OCI-LY7 (cell line): ENCODE results near the gene PCDH1. TPM values are rescaled to one million over a fixed set of nuclear protein-coding genes. Genes with fewer than 3 reads are reported as not detected.

Source experiments
- BruUV-seq: library from RNA; stranded (reverse); fragments of 400-500 nt; replicated peaks from 2 replicates; lab custom pipeline; 2021; lab: Mats Ljungman, UMichigan
- CTCF ChIA-PET: fragments of 300-600 bp; sonication (Branson Sonifier 250); formaldehyde crosslinking; loops from one replicate; lab custom pipeline; 2022; ENCODE audit warnings: antibody characterized with exemption; ENCODE audit not compliant: unreplicated experiment; lab: Charles Lee
- POLR2A ChIA-PET: fragments of 300-600 bp; sonication (Branson Sonifier 250); formaldehyde crosslinking; loops from one replicate; lab custom pipeline; 2022; ENCODE audit warnings: antibody characterized with exemption; lab: Charles Lee
- DNase-seq: peaks from one replicate; pipeline ENCODE4 v3.0.0-alpha.2; 2015; ENCODE audit warnings: low spot score
- H2AFZ ChIP-seq: fragments of 200-600 bp; sonication (generic), shearing (Covaris generic); 2 replicates; pipeline ENCODE4 v1.6.1; 2014; ENCODE audit warnings: mild to moderate bottlenecking, antibody characterized with exemption, low read length, moderate library complexity
- H3K27ac ChIP-seq: fragments of 200-600 bp; sonication (generic); 2 replicates; pipeline ENCODE4 v1.5.1; 2014; ENCODE audit warnings: mixed run types, low read depth, mild to moderate bottlenecking, moderate library complexity, low read length, inconsistent platforms; ENCODE audit not compliant: poor library complexity, severe bottlenecking
- H3K36me3 ChIP-seq: fragments of 200-600 bp; sonication (generic); 2 replicates; pipeline ENCODE4 v1.6.1; 2014; ENCODE audit warnings: mild to moderate bottlenecking, antibody characterized with exemption, low read length, moderate library complexity, mixed read lengths; ENCODE audit not compliant: insufficient read depth
- H3K4me1 ChIP-seq: fragments of 200-600 bp; sonication (generic); 2 replicates; pipeline ENCODE4 v1.5.1; 2014; ENCODE audit warnings: mild to moderate bottlenecking, low read length; ENCODE audit not compliant: insufficient read depth, poor library complexity, severe bottlenecking
- H3K4me2 ChIP-seq: fragments of 200-600 bp; sonication (generic); 2 replicates; pipeline ENCODE4 v1.6.1; 2014; ENCODE audit warnings: mild to moderate bottlenecking, low read length
- H3K4me3 ChIP-seq: fragments of 200-600 bp; sonication (generic); 2 replicates; pipeline ENCODE4 v1.5.1; 2014; ENCODE audit warnings: mild to moderate bottlenecking, low read depth, low read length; ENCODE audit not compliant: poor library complexity, severe bottlenecking
- H3K79me2 ChIP-seq: fragments of 200-600 bp; sonication (generic); 2 replicates; pipeline ENCODE4 v1.6.1; 2016; ENCODE audit warnings: low read depth, mild to moderate bottlenecking, low read length, moderate library complexity, mixed read lengths; ENCODE audit not compliant: insufficient read depth
- H3K9me2 ChIP-seq: fragments of 200-600 bp; sonication (generic); 2 replicates; pipeline ENCODE4 v1.6.1; 2016; ENCODE audit warnings: mild to moderate bottlenecking, low read length, mixed read lengths; ENCODE audit not compliant: insufficient read depth
- H3K9me3 ChIP-seq: fragments of 200-600 bp; sonication (generic); 2 replicates; pipeline ENCODE4 v1.6.1; 2014; ENCODE audit warnings: mild to moderate bottlenecking, mixed run types, low read length, mixed read lengths
- H4K20me1 ChIP-seq: fragments of 200-600 bp; sonication (generic); 2 replicates; pipeline ENCODE4 v1.6.1; 2014; ENCODE audit warnings: mild to moderate bottlenecking, antibody characterized with exemption, low read length, moderate library complexity, mixed read lengths; ENCODE audit not compliant: insufficient read depth
- EZH2phosphoT487 ChIP-seq: fragments of 200-600 bp; sonication (generic); IDR thresholded peaks from 2 replicates; pipeline ENCODE4 v1.6.1; 2018; ENCODE audit warnings: low read depth, borderline replicate concordance, mild to moderate bottlenecking, mixed run types, antibody characterized with exemption, low read length, moderate library complexity, mixed read lengths
- intact Hi-C: fragments of 100-400 bp; cut with micrococcal nuclease; formaldehyde crosslinking; loops from one replicate; pipeline ENCODE4 v1.10.0; 2022; ENCODE audit not compliant: unreplicated experiment
- total RNA-seq, 2 experiments: library from RNA; depleted of rRNA in 1 of 2; stranded (reverse); fragments of >200 nt in 1 of 2; shearing (Covaris generic) in 1 of 2; gene quantifications; 2 replicates each; pipeline ENCODE4 v1.2.3, GENCODE V29; 2014 to 2022
- TF ChIP-seq, protein P1 (sequence below): fragments of 200-600 bp; sonication (generic); conservative IDR thresholded peaks from 2 replicates; pipeline ENCODE4 v1.5.1; 2014; ENCODE audit warnings: mild to moderate bottlenecking, antibody characterized with exemption, low read length, moderate library complexity, mixed read lengths

The PCDH1 gene
- total RNA-seq, 2 experiments from 2014 or later: not detected

DNA sequence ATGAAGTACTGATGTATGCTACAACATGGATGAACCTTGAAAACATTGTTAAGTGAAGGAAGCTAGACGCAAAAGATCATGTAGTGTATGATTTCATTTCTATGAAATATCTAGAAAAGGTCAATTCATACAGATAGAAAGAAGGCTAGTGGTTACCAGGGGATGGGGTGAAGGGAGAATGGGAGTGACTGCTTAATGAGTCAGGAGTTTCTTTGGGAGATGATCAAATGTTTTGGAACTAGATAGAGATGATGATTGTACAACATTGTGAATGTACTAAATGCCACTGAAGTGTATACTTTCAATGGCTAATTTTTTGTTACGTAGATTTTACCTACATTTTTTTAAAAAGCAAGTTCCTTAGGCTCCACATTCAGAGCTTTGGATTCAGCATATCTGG lies 30.6 kb upstream of the PCDH1 start:
- no peak overlapping the region for H2AFZ ChIP-seq
- H3K9me2 ChIP-seq: no peaks in the 10 kb centered on the region
- CTCF ChIA-PET: no interaction called here
- no peaks in the 10 kb centered on the region for H3K36me3 ChIP-seq
- H3K9me3 ChIP-seq: no peaks in the 10 kb centered on the region
- POLR2A ChIA-PET: no interaction called here
- TF ChIP-seq EZH2phosphoT487: no peak
- TF ChIP-seq, protein P1, sequence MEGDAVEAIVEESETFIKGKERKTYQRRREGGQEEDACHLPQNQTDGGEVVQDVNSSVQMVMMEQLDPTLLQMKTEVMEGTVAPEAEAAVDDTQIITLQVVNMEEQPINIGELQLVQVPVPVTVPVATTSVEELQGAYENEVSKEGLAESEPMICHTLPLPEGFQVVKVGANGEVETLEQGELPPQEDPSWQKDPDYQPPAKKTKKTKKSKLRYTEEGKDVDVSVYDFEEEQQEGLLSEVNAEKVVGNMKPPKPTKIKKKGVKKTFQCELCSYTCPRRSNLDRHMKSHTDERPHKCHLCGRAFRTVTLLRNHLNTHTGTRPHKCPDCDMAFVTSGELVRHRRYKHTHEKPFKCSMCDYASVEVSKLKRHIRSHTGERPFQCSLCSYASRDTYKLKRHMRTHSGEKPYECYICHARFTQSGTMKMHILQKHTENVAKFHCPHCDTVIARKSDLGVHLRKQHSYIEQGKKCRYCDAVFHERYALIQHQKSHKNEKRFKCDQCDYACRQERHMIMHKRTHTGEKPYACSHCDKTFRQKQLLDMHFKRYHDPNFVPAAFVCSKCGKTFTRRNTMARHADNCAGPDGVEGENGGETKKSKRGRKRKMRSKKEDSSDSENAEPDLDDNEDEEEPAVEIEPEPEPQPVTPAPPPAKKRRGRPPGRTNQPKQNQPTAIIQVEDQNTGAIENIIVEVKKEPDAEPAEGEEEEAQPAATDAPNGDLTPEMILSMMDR: no peak
- DNase-seq: no peak
- no TSS peak for BruUV-seq
- H3K79me2 ChIP-seq: no peaks in the 10 kb centered on the region
- no peak overlapping the region for H3K27ac ChIP-seq
- H3K4me1 ChIP-seq: peaks cover 5% of the 10 kb centered on the region
- H3K4me2 ChIP-seq: no peak overlapping the region
- intact Hi-C loops: no loop called here
- no peaks in the 10 kb centered on the region for H4K20me1 ChIP-seq
- no peak overlapping the region for H3K4me3 ChIP-seq

DNA sequence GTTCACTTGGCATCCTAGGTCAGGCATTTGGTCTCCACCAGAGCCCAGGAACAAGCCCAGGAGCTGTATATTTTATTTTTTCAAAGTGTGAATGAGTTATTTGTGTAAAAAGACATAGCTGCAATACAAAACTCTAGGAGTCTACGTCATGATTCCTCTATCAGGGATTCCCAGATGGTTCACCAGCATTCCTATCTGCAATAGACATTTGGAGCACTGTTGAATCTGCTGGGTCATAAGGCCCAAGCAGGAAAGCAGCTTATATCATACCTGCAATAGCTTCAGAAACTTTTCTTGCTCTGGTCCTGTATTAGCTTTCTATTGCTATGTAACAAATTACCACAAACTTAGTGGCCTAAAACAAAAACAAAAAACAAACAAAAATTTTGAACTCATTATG lies 28.8 kb upstream of the PCDH1 start:
- no TSS peak for BruUV-seq
- intact Hi-C loops: no loop called here

DNA sequence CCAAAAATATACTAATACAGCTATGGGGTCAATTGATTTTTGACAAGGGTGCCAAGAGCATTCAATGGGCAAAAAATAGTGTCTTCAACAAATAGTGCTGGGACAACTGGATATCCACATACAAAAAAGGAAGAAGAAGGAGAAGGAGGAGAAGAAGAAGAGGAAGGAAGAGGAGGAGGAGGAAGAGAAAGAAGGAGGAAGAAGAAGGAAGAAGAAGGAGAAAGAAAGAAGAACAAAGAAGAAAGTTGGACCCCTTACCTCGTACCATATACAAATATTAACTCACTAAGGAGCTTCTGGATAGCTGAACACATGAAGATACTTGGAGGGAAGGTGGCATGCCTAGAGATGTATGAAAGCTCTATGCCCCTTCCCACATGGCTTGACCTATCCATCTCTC lies 28.3 kb upstream of the PCDH1 start:
- Histone ChIP-seq H2AFZ (no peak overlapping the region), H3K36me3 (no peaks in the 10 kb centered on the region), H3K4me2 (no peak overlapping the region), H3K9me3 (no peaks in the 10 kb centered on the region), H3K9me2 (no peaks in the 10 kb centered on the region), H4K20me1 (no peaks in the 10 kb centered on the region), H3K27ac (no peak overlapping the region), H3K4me3 (no peak overlapping the region), H3K79me2 (no peaks in the 10 kb centered on the region), H3K4me1 (no peaks in the 10 kb centered on the region)
- DNase-seq: no peak
- BruUV-seq: no TSS peak
- no peak for TF ChIP-seq EZH2phosphoT487
- TF ChIP-seq, protein P1: no peak
- ChIA-PET CTCF (no interaction called here), POLR2A (interaction anchor here (0.6 to 1.3 kb wide), 6 partner anchors 10 to 130 kb away, joined by 3 to 9 read pairs (median 3); no protein-coding TSS in a partner anchor)
- intact Hi-C loops: no loop called here

More for the DNA sequence above, 28.8 kb upstream of the PCDH1 start:
- no peak overlapping the region for H2AFZ ChIP-seq
- H3K79me2 ChIP-seq: no peaks in the 10 kb centered on the region
- no peaks in the 10 kb centered on the region for H3K9me2 ChIP-seq
- H3K4me1 ChIP-seq: no peaks in the 10 kb centered on the region
- H4K20me1 ChIP-seq: no peaks in the 10 kb centered on the region
- ChIA-PET POLR2A (interaction anchor here (0.7 to 1.3 kb wide), 4 partner anchors 9 to 63 kb away, joined by 3 to 9 read pairs (median 3); no protein-coding TSS in a partner anchor), CTCF (no interaction called here)
- H3K9me3 ChIP-seq: no peaks in the 10 kb centered on the region
- no peak for DNase-seq
- no peak overlapping the region for H3K27ac ChIP-seq
- no peaks in the 10 kb centered on the region for H3K36me3 ChIP-seq
- H3K4me3 ChIP-seq: no peak overlapping the region
- no peak overlapping the region for H3K4me2 ChIP-seq
- TF ChIP-seq EZH2phosphoT487: no peak
- TF ChIP-seq, protein P1: no peak
